Uterus (tissue), 4 donors: ENCODE measurements around the gene MEIOB. TPM values are rescaled to one million over a fixed set of nuclear protein-coding genes. Genes with fewer than 3 reads are reported as not detected.

ENCODE experiments used
- DNase-seq, 2 donors: peaks; one replicate each; pipeline ENCODE4 v3.0.0-alpha.2; 2019 to 2020
- H3K27ac ChIP-seq, 2 donors: fragments of 200-600 bp; sonication (generic); 1 replicate in 1 of 2; 2 replicates in 1 of 2; pipeline ENCODE4 v1.5.1; 2016 to 2018
- H3K27me3 ChIP-seq, 2 donors: fragments of 200-600 bp; sonication (generic); one replicate each; pipeline ENCODE4 v1.5.1; 2018 to 2019; ENCODE audit warnings: control low read depth in 1 of 2
- H3K36me3 ChIP-seq, 2 donors: fragments of 200-600 bp; sonication (generic); one replicate each; pipeline ENCODE4 v1.5.1; 2019; ENCODE audit warnings: control low read depth in 1 of 2
- H3K4me1 ChIP-seq, 2 donors: fragments of 200-600 bp; sonication (generic); one replicate each; pipeline ENCODE4 v1.5.1; 2018 to 2019; ENCODE audit warnings: control low read depth in 1 of 2
- H3K4me3 ChIP-seq, 2 donors: fragments of 200-600 bp; sonication (generic); 1 replicate in 1 of 2; 2 replicates in 1 of 2; pipeline ENCODE4 v1.5.1; 2018 to 2019; ENCODE audit warnings: mild to moderate bottlenecking in 1 of 2
- H3K9me3 ChIP-seq, 2 donors: fragments of 200-600 bp; sonication (generic); one replicate each; pipeline ENCODE4 v1.5.1; 2019; ENCODE audit warnings: control low read depth in 1 of 2
- POLR2A ChIP-seq, 2 donors: fragments of 450-650 bp; IDR thresholded peaks; one replicate each; pipeline ENCODE4 v1.6.1; 2016; ENCODE audit warnings: antibody characterized with exemption in 2 of 2, mild to moderate bottlenecking in 1 of 2, moderate library complexity in 1 of 2
- intact Hi-C: fragments of 100-400 bp; cut with DNase I; formaldehyde crosslinking; loops from one replicate; pipeline ENCODE4 v1.15.1; 2023; ENCODE audit warnings: low total_unique reads
- total RNA-seq, 4 donors: library from RNA; depleted of rRNA in 3 of 4; stranded (reverse); fragments of >200 nt in 3 of 4; gene quantifications; one replicate each; pipeline versions ENCODE4 v1.1.0 to v1.2.4, GENCODE V29; 2014 to 2023
- TF ChIP-seq, protein P1 (sequence below), 4 experiments: fragments of 200-600 bp in 2 of 4; fragments of 450-650 bp in 2 of 4; sonication (generic) in 2 of 4; IDR thresholded peaks; one replicate each; pipeline ENCODE4 v1.5.1; 2016 to 2019; ENCODE audit warnings: antibody characterized with exemption in 4 of 4, mild to moderate bottlenecking in 2 of 4, moderate library complexity in 1 of 4
- donor health status: DM: yes; HTN: yes; CAD: no.

MEIOB gene
- total RNA-seq, 4 donors from 2014 or later: 0.48 to 0.76 TPM; not detected in 2

DNA sequence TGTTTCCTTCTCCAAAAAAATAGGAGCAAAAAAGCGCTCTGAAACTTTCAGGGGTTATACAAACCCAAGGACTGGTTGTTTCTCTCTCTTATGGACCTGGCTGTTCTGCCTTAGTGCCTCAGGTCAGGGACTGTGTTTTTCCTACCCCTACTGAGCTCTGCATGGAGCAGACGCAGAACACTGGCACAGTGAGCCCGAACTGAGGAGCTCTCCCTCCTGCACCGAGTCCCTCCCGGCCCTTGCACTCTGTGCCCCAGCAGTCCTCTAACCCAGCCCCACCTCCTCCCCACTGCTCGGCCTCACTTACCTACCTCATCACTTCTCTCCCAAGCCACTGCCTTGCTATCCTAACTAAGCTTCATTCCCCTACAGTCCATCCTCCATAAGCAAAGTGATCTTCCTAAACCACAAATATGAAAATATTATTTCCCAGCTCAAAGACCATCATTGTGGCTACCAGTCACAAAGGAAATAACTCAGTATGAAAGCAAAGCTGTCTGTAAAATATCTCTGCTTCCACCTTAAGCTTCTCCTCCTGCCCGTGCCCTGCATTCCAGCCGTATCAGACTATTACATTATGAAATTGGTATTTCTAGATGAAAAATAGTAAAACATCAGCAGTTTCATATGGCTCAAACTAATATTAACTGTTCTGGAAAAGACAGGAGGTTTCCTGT lies 13.6 kb downstream of the MEIOB start:
- H3K27ac ChIP-seq: no peak overlapping the region
- intact Hi-C loops: no loop called here
- no peak for DNase-seq
- H3K27me3 ChIP-seq: no peaks in the 10 kb centered on the region
- no peaks in the 10 kb centered on the region for H3K9me3 ChIP-seq
- no peaks in the 10 kb centered on the region for H3K36me3 ChIP-seq
- no peak for TF ChIP-seq POLR2A (IDR thresholded peaks at IDR 0.05)
- TF ChIP-seq, protein P1, sequence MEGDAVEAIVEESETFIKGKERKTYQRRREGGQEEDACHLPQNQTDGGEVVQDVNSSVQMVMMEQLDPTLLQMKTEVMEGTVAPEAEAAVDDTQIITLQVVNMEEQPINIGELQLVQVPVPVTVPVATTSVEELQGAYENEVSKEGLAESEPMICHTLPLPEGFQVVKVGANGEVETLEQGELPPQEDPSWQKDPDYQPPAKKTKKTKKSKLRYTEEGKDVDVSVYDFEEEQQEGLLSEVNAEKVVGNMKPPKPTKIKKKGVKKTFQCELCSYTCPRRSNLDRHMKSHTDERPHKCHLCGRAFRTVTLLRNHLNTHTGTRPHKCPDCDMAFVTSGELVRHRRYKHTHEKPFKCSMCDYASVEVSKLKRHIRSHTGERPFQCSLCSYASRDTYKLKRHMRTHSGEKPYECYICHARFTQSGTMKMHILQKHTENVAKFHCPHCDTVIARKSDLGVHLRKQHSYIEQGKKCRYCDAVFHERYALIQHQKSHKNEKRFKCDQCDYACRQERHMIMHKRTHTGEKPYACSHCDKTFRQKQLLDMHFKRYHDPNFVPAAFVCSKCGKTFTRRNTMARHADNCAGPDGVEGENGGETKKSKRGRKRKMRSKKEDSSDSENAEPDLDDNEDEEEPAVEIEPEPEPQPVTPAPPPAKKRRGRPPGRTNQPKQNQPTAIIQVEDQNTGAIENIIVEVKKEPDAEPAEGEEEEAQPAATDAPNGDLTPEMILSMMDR (IDR thresholded peaks at IDR 0.05): no peak
- no peak overlapping the region for H3K4me3 ChIP-seq
- no peaks in the 10 kb centered on the region for H3K4me1 ChIP-seq

DNA sequence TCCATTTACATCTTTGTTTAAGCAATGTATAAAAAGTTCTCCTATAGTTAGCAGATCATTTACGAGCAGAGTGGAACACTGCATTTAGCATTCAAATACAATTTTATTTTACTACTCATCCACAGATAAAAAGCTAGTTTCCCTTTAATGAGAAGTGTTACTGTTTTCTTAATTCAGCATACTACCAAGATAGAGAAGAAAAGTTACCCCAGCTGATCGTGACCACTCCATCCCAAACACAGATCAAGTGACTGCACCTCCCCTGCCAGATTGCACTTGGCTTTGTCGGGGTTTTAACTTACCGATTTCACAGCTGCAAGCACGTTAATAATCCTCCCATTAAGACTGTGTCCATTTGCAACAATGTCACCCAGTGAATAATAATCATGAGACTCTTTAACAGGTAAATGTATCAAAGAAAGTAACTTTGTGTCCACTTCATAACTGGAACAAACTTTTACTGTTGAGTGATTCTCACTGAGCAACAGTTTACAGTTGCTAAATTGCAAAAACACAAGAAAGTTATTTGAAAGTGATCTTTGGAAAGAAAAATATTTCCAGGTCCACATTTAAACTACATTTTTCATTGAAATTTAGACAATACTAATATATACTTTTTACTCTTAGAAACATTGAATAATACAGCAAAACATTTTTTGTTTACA lies 14.4 kb downstream of the MEIOB start:
- TF ChIP-seq, protein P1 (IDR thresholded peaks at IDR 0.05): no peak
- no peak for TF ChIP-seq POLR2A (IDR thresholded peaks at IDR 0.05)
- Histone ChIP-seq H3K4me3 (no peak overlapping the region), H3K27me3 (no peaks in the 10 kb centered on the region), H3K36me3 (no peaks in the 10 kb centered on the region), H3K4me1 (no peaks in the 10 kb centered on the region), H3K27ac (no peak overlapping the region), H3K9me3 (no peaks in the 10 kb centered on the region)
- no peak for DNase-seq
- intact Hi-C loops: no loop called here

DNA sequence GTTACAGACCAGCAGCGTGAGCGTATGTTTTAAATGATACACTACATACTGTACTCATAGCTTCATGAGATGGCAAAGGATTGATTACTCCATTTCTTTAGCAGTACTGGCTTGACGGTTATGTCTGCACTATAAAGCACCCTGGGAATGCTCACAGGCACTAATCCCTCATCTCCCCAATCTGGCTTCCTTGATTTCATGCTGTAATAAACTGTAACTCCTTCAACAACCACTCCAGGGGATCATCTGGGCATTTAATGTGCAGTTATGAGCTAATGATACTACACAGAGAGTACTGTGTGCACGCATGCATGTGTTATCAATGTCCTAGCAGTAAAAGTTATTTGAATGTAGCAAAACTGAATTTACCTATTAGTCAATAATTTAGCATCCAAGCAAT lies 20.2 kb downstream of the MEIOB start:
- no peak for TF ChIP-seq POLR2A (IDR thresholded peaks at IDR 0.05)
- TF ChIP-seq, protein P1 (IDR thresholded peaks at IDR 0.05): no peak
- no peak overlapping the region for H3K4me3 ChIP-seq
- no peaks in the 10 kb centered on the region for H3K36me3 ChIP-seq
- no peaks in the 10 kb centered on the region for H3K27me3 ChIP-seq
- intact Hi-C loops: no loop called here
- no peaks in the 10 kb centered on the region for H3K4me1 ChIP-seq
- no peak for DNase-seq
- H3K9me3 ChIP-seq: no peaks in the 10 kb centered on the region
- no peak overlapping the region for H3K27ac ChIP-seq

DNA sequence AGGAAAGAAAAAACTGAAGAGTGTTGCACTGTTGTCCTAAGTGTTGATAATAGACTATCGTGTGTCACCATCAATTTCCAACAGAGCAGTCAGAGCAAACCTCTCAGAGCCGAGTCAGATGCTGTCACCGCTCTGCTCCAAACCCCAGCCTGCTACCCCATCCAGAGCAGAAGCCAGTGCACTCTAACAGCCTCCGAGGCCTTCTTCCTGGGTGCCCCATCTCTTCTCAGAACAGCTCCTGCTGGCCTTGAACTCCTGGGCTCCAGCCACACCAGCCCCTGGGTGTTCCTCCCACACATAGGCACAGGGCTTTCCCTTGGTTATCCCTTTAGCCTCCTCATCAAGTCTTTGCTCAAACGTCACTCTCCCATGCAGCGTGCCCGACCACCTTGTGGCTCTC lies 21.0 kb downstream of the MEIOB start:
- TF ChIP-seq, protein P1 (IDR thresholded peaks at IDR 0.05): no peak
- no peak for TF ChIP-seq POLR2A (IDR thresholded peaks at IDR 0.05)
- Histone ChIP-seq H3K27ac (no peak overlapping the region), H3K27me3 (no peaks in the 10 kb centered on the region), H3K4me3 (no peak overlapping the region), H3K9me3 (no peaks in the 10 kb centered on the region), H3K36me3 (no peaks in the 10 kb centered on the region), H3K4me1 (no peaks in the 10 kb centered on the region)
- intact Hi-C loops: no loop called here
- DNase-seq: no peak

DNA sequence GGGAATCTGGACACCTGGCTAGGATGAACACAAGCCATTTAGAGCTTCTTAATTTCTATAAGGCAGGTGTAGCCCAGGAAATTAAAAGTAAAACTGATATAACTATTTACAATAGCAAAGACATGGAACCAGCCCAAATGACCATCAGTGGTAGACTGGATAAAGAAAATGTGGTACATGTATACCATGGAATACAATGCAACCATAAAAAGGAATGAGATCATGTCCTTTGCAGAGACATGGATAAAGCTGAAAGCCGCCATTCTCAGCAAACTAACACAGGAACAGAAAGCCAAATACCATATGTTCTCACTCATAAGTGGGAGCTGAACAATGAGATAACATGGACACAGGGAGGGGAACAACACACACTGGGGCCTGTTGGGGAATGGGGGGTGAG lies 25.5 kb downstream of the MEIOB start:
- Histone ChIP-seq H3K27me3 (no peaks in the 10 kb centered on the region), H3K36me3 (no peaks in the 10 kb centered on the region), H3K9me3 (no peaks in the 10 kb centered on the region), H3K27ac (no peak overlapping the region), H3K4me3 (no peak overlapping the region), H3K4me1 (no peaks in the 10 kb centered on the region)
- DNase-seq: no peak
- intact Hi-C loops: no loop called here
- TF ChIP-seq, protein P1 (IDR thresholded peaks at IDR 0.05): no peak
- TF ChIP-seq POLR2A (IDR thresholded peaks at IDR 0.05): no peak
